A549 treated with AZD9567 at 1 μM for 4 hours (cell line): ENCODE results near the gene LRRC10. TPM values are rescaled to one million over a fixed set of nuclear protein-coding genes. Genes with fewer than 3 reads are reported as not detected.

Source experiments
- total RNA-seq: library from RNA; stranded (reverse); fragments of 200-300 nt; extraction: Qiagen RNA extraction; gene quantifications from 5 replicates; pipeline ENCODE4 v1.2.3, GENCODE V29; 2022; ENCODE audit not compliant: insufficient read depth

The LRRC10 gene
- not detected in 5 replicates for total RNA-seq

GRCh38 chr12:69610729-69611128, at the start of gene LRRC10:
TSS of gene LRRC10 (minus strand) at chr12:69610907. CDS start at chr12:69610838, 69 bp downstream.

GRCh38 chr12:69585189-69586062, 25.3 kb downstream of the LRRC10 start, which contains the start of gene CCT2:
TSS of gene CCT2 (plus strand) at chr12:69585459. CDS start at chr12:69585522, 63 bp downstream.

Other genes with a start within 250 kb of the LRRC10 start
- 7.8 to 19.1 TPM (median 11.1 TPM) in 5 replicates for gene FRS2, start 140.5 kb downstream of the LRRC10 start, total RNA-seq
- 281 to 353 TPM (median 289 TPM) in 5 replicates for gene CCT2, start 25.4 kb downstream of the LRRC10 start, total RNA-seq
- gene BEST3, start 88.4 kb upstream of the LRRC10 start, total RNA-seq = 0.68 to 1.2 TPM (median 0.96 TPM) in 4 of 5 replicates, not detected in the other
- gene RAB3IP, start 128.0 kb upstream of the LRRC10 start, total RNA-seq = 12.8 to 20.4 TPM (median 14.4 TPM) in 5 replicates
- gene MYRFL, start 214.3 kb upstream of the LRRC10 start, total RNA-seq = 0.02 to 0.06 TPM in 2 of 5 replicates, not detected in the others